Measurements from ENCODE around the gene ULK4. TPM values are rescaled to one million over a fixed set of nuclear protein-coding genes. Genes with fewer than 3 reads are reported as not detected.

The ULK4 gene
- total RNA-seq, 2 experiments from 2014 or later = 13.1 to 14.2 TPM

DNA sequence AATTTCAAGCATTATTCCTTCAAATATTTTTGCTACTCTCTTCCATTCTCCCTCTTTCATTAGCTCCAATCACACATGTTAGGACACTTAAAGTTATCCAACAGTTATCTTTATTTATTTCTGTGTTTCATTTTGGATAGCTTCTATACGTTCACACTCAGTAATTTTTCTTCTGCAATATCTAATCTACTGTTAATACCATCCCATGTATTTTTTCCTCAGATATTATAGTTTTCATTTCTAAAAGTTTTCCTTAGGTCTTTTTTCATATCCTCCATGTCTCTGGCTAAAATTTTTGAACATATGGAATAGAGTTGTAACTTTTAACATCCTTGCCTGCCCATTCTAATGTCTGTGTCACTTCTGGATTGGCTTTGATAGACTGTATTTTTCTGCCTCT lies 689.2 kb downstream of the ULK4 start:
- intact Hi-C loops (cut with DNase I, micrococcal nuclease) = no loop called here
- Mint-ChIP-seq H3K36me3 (ENCODE audit: low read depth) (peaks cover 4% of the 10 kb centered on the region), H3K4me3 (no peak overlapping the region), H3K27me3 (no peaks in the 10 kb centered on the region), H3K9me3 (ENCODE audit: low read depth) (peaks cover 12% of the 10 kb centered on the region), H3K4me1 (no peaks in the 10 kb centered on the region), H3K27ac (no peak overlapping the region)
- DNase-seq (no peak), ATAC-seq (no peak)
- POLR2A ChIA-PET = no interaction called here
- CTCF ChIA-PET = interaction anchor here (0.6 kb wide), 1 partner anchor 98 kb away, joined by 4 read pairs; no protein-coding TSS in a partner anchor

DNA sequence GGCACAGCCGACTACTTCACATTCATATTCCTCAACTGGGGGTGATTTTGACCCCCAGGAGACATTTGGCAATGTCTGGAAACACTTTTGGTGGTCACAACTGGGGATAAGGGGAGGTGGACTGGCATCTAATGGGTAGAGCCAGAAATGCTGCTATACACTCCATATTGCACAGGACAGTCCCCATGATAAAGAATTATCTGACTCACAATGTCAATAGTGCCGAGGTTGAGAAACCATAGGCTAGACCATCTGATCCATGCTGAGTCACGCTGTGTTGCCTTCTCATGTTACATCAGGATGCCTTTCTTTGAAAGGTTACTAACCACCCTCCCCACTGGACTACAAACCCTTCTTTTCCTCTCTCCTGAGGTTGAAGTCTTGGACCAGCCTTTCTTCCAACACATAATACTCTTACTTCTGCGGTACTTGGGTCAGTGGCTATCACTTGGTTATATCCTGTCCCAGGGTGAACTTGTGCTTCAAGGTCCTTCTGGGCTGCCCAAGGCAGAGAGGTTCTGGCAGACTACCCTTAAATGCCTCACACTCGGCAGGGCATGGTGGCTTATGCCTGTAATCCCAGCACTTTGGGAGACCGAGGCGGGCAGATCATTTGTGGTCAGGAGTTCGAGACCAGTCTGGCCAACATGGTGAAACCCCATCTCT lies 693.8 kb downstream of the ULK4 start:
- Mint-ChIP-seq H3K27me3 (no peaks in the 10 kb centered on the region), H3K9me3 (ENCODE audit: low read depth) (peaks cover 6% of the 10 kb centered on the region), H3K4me1 (no peaks in the 10 kb centered on the region), H3K36me3 (ENCODE audit: low read depth) (no peaks in the 10 kb centered on the region), H3K4me3 (no peak overlapping the region), H3K27ac (no peak overlapping the region)
- ATAC-seq (no peak), DNase-seq (no peak)
- CTCF ChIA-PET = no interaction called here
- intact Hi-C loops (cut with DNase I, micrococcal nuclease) = loop anchor here in 1 of 2 experiments (10.0 kb wide), 1 partner anchor 683 kb away; no protein-coding TSS in a partner anchor
- POLR2A ChIA-PET = no interaction called here

GRCh38 chr3:41265823-41266273 lies 696.1 kb downstream of the ULK4 start:
- no peaks in the 10 kb centered on the region for H3K36me3 Mint-ChIP-seq (ENCODE audit: low read depth)
- ChIA-PET CTCF (interaction anchor here (1.1 kb wide), 1 partner anchor 10 kb away, joined by 3 read pairs; no protein-coding TSS in a partner anchor), POLR2A (no interaction called here)
- intact Hi-C loops (cut with DNase I, micrococcal nuclease) = loop anchor here in 1 of 2 experiments (10.0 kb wide), 1 partner anchor 681 kb away; no protein-coding TSS in a partner anchor
- ATAC-seq (no peak), DNase-seq (no peak)
- H3K27ac Mint-ChIP-seq = no peak overlapping the region
- no peaks in the 10 kb centered on the region for H3K9me3 Mint-ChIP-seq (ENCODE audit: low read depth)
- no peaks in the 10 kb centered on the region for H3K27me3 Mint-ChIP-seq
- no peak overlapping the region for H3K4me3 Mint-ChIP-seq
- H3K4me1 Mint-ChIP-seq = no peaks in the 10 kb centered on the region

GRCh38 chr3:41265011-41265545 lies 696.8 kb downstream of the ULK4 start:
- H3K4me1 Mint-ChIP-seq = no peaks in the 10 kb centered on the region
- CTCF ChIA-PET = interaction anchor here (1.1 kb wide), 1 partner anchor 10 kb away, joined by 3 read pairs; no protein-coding TSS in a partner anchor

GRCh38 chr3:41260063-41260450 lies 701.8 kb downstream of the ULK4 start:
- Mint-ChIP-seq H3K27me3 (no peaks in the 10 kb centered on the region), H3K9me3 (ENCODE audit: low read depth) (no peaks in the 10 kb centered on the region), H3K27ac (no peak overlapping the region), H3K4me3 (no peak overlapping the region), H3K36me3 (ENCODE audit: low read depth) (no peaks in the 10 kb centered on the region), H3K4me1 (no peaks in the 10 kb centered on the region)
- DNase-seq (no peak), ATAC-seq (no peak)
- intact Hi-C loops (cut with DNase I, micrococcal nuclease) = loop anchor here in 1 of 2 experiments (10.0 kb wide), 1 partner anchor 675 kb away; no protein-coding TSS in a partner anchor
- CTCF ChIA-PET = no interaction called here
- POLR2A ChIA-PET = no interaction called here

More at GRCh38 chr3:41265011-41265545, 696.8 kb downstream of the ULK4 start:
- Mint-ChIP-seq H3K27ac (no peak overlapping the region), H3K27me3 (no peaks in the 10 kb centered on the region), H3K4me3 (no peak overlapping the region), H3K9me3 (ENCODE audit: low read depth) (no peaks in the 10 kb centered on the region), H3K36me3 (ENCODE audit: low read depth) (no peaks in the 10 kb centered on the region)
- DNase-seq (no peak), ATAC-seq (no peak)
- POLR2A ChIA-PET = no interaction called here
- intact Hi-C loops (cut with DNase I, micrococcal nuclease) = loop anchor here in 1 of 2 experiments (10.0 kb wide), 1 partner anchor 680 kb away; no protein-coding TSS in a partner anchor

GRCh38 chr3:41259449-41260062 lies 702.3 kb downstream of the ULK4 start:
- Mint-ChIP-seq H3K36me3 (ENCODE audit: low read depth) (no peaks in the 10 kb centered on the region), H3K9me3 (ENCODE audit: low read depth) (no peaks in the 10 kb centered on the region), H3K27me3 (no peaks in the 10 kb centered on the region), H3K4me1 (no peaks in the 10 kb centered on the region), H3K27ac (no peak overlapping the region), H3K4me3 (no peak overlapping the region)
- ChIA-PET POLR2A (no interaction called here), CTCF (no interaction called here)
- DNase-seq (no peak), ATAC-seq (no peak)
- intact Hi-C loops (cut with DNase I, micrococcal nuclease) = loop anchor here in 1 of 2 experiments (10.0 kb wide), 1 partner anchor 675 kb away; no protein-coding TSS in a partner anchor

DNA sequence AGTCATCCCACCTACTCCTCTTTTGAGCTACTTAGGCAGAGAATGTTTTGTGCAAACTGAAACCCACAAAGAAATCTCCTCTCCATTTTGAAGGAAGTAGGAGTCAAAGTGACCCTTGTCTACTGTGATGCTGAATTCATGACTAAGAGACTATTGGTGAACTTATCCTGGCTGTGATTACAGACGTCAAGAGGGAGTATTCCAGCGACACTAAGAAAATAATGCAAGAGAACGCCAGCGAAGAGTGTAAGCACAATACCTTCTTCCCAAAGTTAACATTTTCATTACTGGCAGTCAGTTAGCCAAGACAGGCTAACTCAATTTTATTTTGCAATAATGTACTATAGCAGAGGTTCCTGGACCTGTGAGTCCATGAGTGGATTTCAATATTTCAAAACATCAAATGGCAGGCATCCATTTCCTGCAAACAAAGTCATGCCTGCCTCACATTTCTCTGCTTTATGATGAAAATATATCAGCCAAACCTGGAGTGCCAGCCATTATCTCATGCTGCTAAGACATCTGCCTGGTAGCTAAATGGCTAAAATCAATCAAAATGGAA lies 703.6 kb downstream of the ULK4 start:
- intact Hi-C loops (cut with DNase I, micrococcal nuclease) = no loop called here
- no peak for DNase-seq
- no peak for ATAC-seq
- Mint-ChIP-seq H3K36me3 (ENCODE audit: low read depth) (no peaks in the 10 kb centered on the region), H3K27ac (no peak overlapping the region), H3K9me3 (ENCODE audit: low read depth) (peaks cover 3% of the 10 kb centered on the region), H3K27me3 (no peaks in the 10 kb centered on the region), H3K4me3 (no peak overlapping the region), H3K4me1 (no peaks in the 10 kb centered on the region)
- ChIA-PET CTCF (no interaction called here), POLR2A (no interaction called here)

GRCh38 chr3:41251593-41251992 lies 710.3 kb downstream of the ULK4 start:
- Mint-ChIP-seq H3K4me3 (no peak overlapping the region), H3K9me3 (ENCODE audit: low read depth) (peaks cover 8% of the 10 kb centered on the region), H3K27ac (no peak overlapping the region), H3K27me3 (no peaks in the 10 kb centered on the region), H3K36me3 (ENCODE audit: low read depth) (peaks cover 4% of the 10 kb centered on the region), H3K4me1 (no peaks in the 10 kb centered on the region)
- ATAC-seq (no peak), DNase-seq (no peak)
- POLR2A ChIA-PET = no interaction called here
- intact Hi-C loops (cut with DNase I, micrococcal nuclease) = no loop called here
- CTCF ChIA-PET = interaction anchor here (1.3 kb wide), 1 partner anchor 11 kb away, joined by 4 read pairs; no protein-coding TSS in a partner anchor

DNA sequence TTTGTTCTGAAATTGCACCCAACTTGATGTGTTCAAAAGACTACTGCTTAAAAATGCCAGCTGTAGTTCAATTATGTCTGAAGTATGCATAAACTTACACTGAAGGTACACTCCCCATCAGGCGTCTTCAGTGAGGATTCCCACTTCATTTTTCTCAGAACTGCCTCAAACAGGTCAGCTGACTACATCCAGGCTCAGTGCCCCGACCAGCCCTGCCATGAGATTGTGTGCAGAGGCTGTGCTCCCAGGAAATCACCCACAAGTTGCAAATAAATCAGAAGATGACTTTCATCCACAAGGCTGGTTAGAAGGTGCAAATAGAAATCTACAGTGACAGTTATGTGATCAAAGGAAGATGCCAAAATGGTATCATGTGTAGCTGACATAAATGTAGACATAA lies 711.1 kb downstream of the ULK4 start:
- POLR2A ChIA-PET = no interaction called here
- no peak overlapping the region for H3K27ac Mint-ChIP-seq
- no peaks in the 10 kb centered on the region for H3K27me3 Mint-ChIP-seq
- DNase-seq = no peak
- peaks cover 4% of the 10 kb centered on the region for H3K36me3 Mint-ChIP-seq (ENCODE audit: low read depth)
- intact Hi-C loops (cut with DNase I, micrococcal nuclease) = no loop called here
- ATAC-seq = no peak
- CTCF ChIA-PET = interaction anchor here (1.3 kb wide), 1 partner anchor 12 kb away, joined by 4 read pairs; no protein-coding TSS in a partner anchor
- H3K4me1 Mint-ChIP-seq = no peaks in the 10 kb centered on the region
- H3K9me3 Mint-ChIP-seq (ENCODE audit: low read depth) = peaks cover 8% of the 10 kb centered on the region
- no peak overlapping the region for H3K4me3 Mint-ChIP-seq

GRCh38 chr3:41249318-41249717 lies 712.6 kb downstream of the ULK4 start:
- ChIA-PET POLR2A (no interaction called here), CTCF (no interaction called here)
- Mint-ChIP-seq H3K36me3 (ENCODE audit: low read depth) (peaks cover 6% of the 10 kb centered on the region), H3K4me3 (no peak overlapping the region), H3K4me1 (no peaks in the 10 kb centered on the region), H3K27ac (no peak overlapping the region), H3K27me3 (no peaks in the 10 kb centered on the region), H3K9me3 (ENCODE audit: low read depth) (peaks cover 8% of the 10 kb centered on the region)
- intact Hi-C loops (cut with DNase I, micrococcal nuclease) = no loop called here
- no peak for DNase-seq
- ATAC-seq = no peak

- ATAC-seq = no peak
- POLR2A ChIA-PET = no interaction called here
- no peaks in the 10 kb centered on the region for H3K27me3 Mint-ChIP-seq
Measured at GRCh38 chr3:41248525-41248924, 713.4 kb downstream of the ULK4 start.

More at GRCh38 chr3:41248525-41248924, 713.4 kb downstream of the ULK4 start:
- Mint-ChIP-seq H3K9me3 (ENCODE audit: low read depth) (peaks cover 5% of the 10 kb centered on the region), H3K4me3 (no peak overlapping the region), H3K36me3 (ENCODE audit: low read depth) (peaks cover 7% of the 10 kb centered on the region), H3K4me1 (no peaks in the 10 kb centered on the region), H3K27ac (no peak overlapping the region)
- intact Hi-C loops (cut with DNase I, micrococcal nuclease) = no loop called here
- no peak for DNase-seq
- CTCF ChIA-PET = interaction anchor here (0.8 kb wide), 1 partner anchor 855 kb away, joined by 3 read pairs; no protein-coding TSS in a partner anchor

All from activated CD4-positive, alpha-beta T cell treated with anti-CD3 and anti-CD28 coated beads for 36 hours (primary cell).